ENCODE results near the gene EMC6.

GRCh38 chr17:3695723-3696411 is 27.3 kb downstream of the EMC6 start, which contains the start of gene P2RX5:
- TF ChIP-seq SIN3A (IDR thresholded peaks at IDR 0.05; ENCODE audit: low read depth) (no peak), EZH2 (IDR thresholded peaks at IDR 0.05) (no peak), POLR2A (IDR thresholded peaks at IDR 0.05; ENCODE audit: borderline replicate concordance, extremely low read depth, insufficient read depth, insufficient read length) (no peak), CTCF (IDR thresholded peaks at IDR 0.05 in 2 of 3, conservative IDR thresholded peaks at IDR 0.05 in 1 of 3; ENCODE audit: borderline replicate concordance in 1 of 3, insufficient read depth in 1 of 3, low read depth in 2 of 3, low read length in 2 of 3) (no peak)
